ENCODE data around the gene SLC2A9. TPM values are rescaled to one million over a fixed set of nuclear protein-coding genes. Genes with fewer than 3 reads are reported as not detected.

The SLC2A9 gene
- total RNA-seq, 3 donors from 2014 or later: 6.2 to 10.7 (median 9.5) TPM

DNA sequence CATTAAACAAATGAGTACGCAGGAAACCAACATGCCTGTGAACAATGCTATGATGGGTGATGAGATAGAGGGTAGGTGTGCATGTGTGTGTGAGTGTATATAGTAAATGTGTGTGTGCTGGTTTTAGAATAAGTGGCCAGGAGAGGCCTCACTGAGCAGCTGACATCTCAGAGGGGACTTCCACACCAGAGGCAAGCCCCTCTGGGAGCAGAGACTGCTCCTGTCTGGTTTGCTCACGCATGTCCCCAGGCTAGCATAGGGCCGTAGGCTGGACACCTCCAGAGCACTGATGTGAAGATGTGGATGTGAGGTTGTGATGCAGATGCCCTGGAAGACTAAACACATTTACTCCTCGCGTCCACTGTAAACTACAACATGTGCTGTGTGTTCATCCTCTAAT is 135.3 kb downstream of the SLC2A9 start:
- Histone ChIP-seq H3K4me3 (no peak overlapping the region), H3K9me3 (no peaks in the 10 kb centered on the region)
- TF ChIP-seq POLR2A (IDR thresholded peaks at IDR 0.05): no peak
- TF ChIP-seq, protein P1, sequence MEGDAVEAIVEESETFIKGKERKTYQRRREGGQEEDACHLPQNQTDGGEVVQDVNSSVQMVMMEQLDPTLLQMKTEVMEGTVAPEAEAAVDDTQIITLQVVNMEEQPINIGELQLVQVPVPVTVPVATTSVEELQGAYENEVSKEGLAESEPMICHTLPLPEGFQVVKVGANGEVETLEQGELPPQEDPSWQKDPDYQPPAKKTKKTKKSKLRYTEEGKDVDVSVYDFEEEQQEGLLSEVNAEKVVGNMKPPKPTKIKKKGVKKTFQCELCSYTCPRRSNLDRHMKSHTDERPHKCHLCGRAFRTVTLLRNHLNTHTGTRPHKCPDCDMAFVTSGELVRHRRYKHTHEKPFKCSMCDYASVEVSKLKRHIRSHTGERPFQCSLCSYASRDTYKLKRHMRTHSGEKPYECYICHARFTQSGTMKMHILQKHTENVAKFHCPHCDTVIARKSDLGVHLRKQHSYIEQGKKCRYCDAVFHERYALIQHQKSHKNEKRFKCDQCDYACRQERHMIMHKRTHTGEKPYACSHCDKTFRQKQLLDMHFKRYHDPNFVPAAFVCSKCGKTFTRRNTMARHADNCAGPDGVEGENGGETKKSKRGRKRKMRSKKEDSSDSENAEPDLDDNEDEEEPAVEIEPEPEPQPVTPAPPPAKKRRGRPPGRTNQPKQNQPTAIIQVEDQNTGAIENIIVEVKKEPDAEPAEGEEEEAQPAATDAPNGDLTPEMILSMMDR (IDR thresholded peaks at IDR 0.05): no peak
- TF ChIP-seq POLR2AphosphoS5 (IDR thresholded peaks at IDR 0.05): no peak

DNA sequence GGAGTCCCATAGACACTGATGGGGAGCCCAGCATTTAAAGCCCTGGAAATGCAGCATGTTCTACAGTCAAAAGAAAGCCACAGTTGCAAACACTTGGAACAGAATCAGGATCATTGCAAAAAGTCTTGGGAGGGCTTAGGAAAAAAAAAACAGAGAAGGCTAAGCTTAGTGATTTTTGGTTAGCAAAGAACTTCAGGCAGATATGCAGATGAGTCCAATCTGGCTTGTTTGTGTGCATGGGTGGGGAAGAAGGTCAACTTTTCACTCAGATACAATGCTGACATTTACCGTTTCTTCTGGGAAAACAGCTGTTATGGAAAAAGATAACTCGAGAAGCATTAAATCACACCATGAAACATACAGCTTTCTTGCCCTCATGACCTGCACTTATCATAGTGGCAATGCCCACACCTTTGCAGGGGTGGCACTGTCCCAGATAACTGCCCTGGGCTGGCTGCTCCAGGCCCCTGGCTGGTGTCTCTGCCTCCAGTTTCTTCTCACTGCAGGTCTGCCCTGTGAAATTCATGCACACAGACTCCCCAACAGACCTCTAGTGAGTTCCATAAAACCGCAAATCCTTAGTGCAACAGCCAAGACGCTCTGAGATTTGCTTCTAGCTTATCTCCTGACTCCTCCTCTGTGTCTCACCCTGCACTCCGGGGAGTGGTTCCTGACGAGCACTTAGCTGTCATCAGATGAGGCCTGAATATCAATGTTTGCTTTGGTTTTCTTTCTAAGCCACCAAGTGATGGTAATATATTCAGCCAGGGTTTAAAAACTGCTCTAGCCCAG is 140.7 kb downstream of the SLC2A9 start:
- no peaks in the 10 kb centered on the region for H3K4me1 ChIP-seq
- no peaks in the 10 kb centered on the region for H3K36me3 ChIP-seq
- no peak overlapping the region for H3K4me3 ChIP-seq
- no peaks in the 10 kb centered on the region for H3K9me3 ChIP-seq
- intact Hi-C loops (cut with DNase I; ENCODE audit: low total_unique reads): no loop called here
- H3K27me3 ChIP-seq: no peaks in the 10 kb centered on the region
- no peak overlapping the region for H3K27ac ChIP-seq
- TF ChIP-seq POLR2AphosphoS5 (IDR thresholded peaks at IDR 0.05) (no peak), POLR2A (IDR thresholded peaks at IDR 0.05) (no peak)
- TF ChIP-seq, protein P1 (IDR thresholded peaks at IDR 0.05): no peak
- no peak for DNase-seq (ENCODE audit: low spot score in 2 of 2)

More for the DNA sequence above, 135.3 kb downstream of the SLC2A9 start:
- H3K27ac ChIP-seq: no peak overlapping the region
- no peaks in the 10 kb centered on the region for H3K27me3 ChIP-seq
- no peaks in the 10 kb centered on the region for H3K36me3 ChIP-seq
- DNase-seq (ENCODE audit: low spot score in 2 of 2): no peak
- intact Hi-C loops (cut with DNase I; ENCODE audit: low total_unique reads): no loop called here
- no peaks in the 10 kb centered on the region for H3K4me1 ChIP-seq

DNA sequence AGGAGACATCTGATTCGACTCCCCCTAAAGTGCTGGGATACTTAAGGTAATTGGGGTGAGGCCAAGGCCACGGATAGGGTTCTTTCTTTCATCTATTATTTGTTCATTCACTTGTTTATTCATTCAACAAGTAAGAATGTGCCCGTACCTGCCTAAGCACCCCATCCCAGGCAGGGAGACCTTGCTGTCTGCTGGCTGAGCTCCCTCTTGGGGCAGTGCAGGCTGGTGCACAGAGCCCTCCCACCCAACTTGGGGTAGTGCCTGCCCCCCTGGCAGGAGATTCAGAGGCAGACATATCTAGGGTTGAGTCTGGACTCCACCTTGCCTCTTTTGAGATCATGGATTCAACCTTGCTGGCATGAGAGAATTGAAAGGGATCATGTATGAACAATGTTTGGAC is 144.2 kb downstream of the SLC2A9 start:
- Histone ChIP-seq H3K4me3 (no peak overlapping the region), H3K27ac (no peak overlapping the region), H3K36me3 (no peaks in the 10 kb centered on the region), H3K9me3 (no peaks in the 10 kb centered on the region), H3K4me1 (no peaks in the 10 kb centered on the region), H3K27me3 (no peaks in the 10 kb centered on the region)
- intact Hi-C loops (cut with DNase I; ENCODE audit: low total_unique reads): no loop called here
- DNase-seq (ENCODE audit: low spot score in 2 of 2): no peak
- TF ChIP-seq POLR2A (IDR thresholded peaks at IDR 0.05): no peak
- TF ChIP-seq, protein P1 (IDR thresholded peaks at IDR 0.05): no peak
- no peak for TF ChIP-seq POLR2AphosphoS5 (IDR thresholded peaks at IDR 0.05)

DNA sequence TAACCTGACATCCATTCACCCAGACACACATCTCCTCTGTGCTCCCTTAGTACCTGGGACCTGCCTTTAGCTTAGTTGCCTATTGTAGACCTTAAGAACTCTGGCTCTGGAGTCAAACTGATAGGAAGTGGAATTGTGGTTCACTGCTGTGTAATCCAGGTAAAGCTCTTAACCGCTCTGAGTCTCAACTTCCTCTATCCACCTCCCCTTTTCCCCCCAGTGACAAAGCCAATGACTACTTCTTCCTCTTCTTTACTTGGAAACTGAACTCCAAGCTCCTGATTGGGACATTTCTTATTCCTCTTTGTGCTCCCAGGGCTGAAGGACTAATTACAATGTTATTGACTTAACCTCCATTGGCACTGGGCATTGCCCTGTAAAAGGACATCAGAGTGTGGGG is 145.8 kb downstream of the SLC2A9 start:
- TF ChIP-seq POLR2AphosphoS5 (IDR thresholded peaks at IDR 0.05): no peak
- Histone ChIP-seq H3K9me3 (no peaks in the 10 kb centered on the region), H3K4me3 (no peak overlapping the region), H3K27me3 (no peaks in the 10 kb centered on the region), H3K27ac (no peak overlapping the region), H3K4me1 (no peaks in the 10 kb centered on the region), H3K36me3 (no peaks in the 10 kb centered on the region)
- no peak for DNase-seq (ENCODE audit: low spot score in 2 of 2)
- intact Hi-C loops (cut with DNase I; ENCODE audit: low total_unique reads): no loop called here

DNA sequence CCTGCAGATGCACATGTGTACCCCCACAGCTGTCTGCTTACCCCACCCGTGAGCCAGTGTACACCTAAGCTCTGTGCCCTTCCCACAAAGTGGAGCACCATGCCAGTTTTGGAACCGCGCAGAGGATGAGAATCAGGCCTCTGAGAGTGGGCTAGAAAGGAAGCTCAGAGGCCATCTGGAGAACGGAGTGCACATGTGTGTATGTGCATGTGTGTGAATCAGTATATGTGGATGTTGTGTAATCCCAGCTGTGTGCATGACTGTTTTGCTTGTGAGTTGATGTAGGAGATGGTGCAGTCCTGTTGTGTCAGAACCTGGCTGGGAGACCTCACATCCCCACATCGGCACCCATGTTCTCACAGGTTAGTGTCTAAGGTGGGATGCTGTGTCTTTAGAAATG is 146.9 kb downstream of the SLC2A9 start:
- Histone ChIP-seq H3K4me1 (no peaks in the 10 kb centered on the region), H3K9me3 (no peaks in the 10 kb centered on the region), H3K27me3 (no peaks in the 10 kb centered on the region), H3K36me3 (no peaks in the 10 kb centered on the region), H3K27ac (no peak overlapping the region), H3K4me3 (no peak overlapping the region)
- intact Hi-C loops (cut with DNase I; ENCODE audit: low total_unique reads): no loop called here
- DNase-seq (ENCODE audit: low spot score in 2 of 2): no peak
- TF ChIP-seq, protein P1 (IDR thresholded peaks at IDR 0.05): no peak
- no peak for TF ChIP-seq POLR2A (IDR thresholded peaks at IDR 0.05)
- TF ChIP-seq POLR2AphosphoS5 (IDR thresholded peaks at IDR 0.05): no peak
